Transverse colon (tissue), 4 donors: ENCODE measurements around the gene HIVEP3. TPM values are rescaled to one million over a fixed set of nuclear protein-coding genes. Genes with fewer than 3 reads are reported as not detected.
"Not testable (repeated sequence)": the region's sequence is repeated elsewhere in the genome, so short reads cannot be mapped to it uniquely, and the experiment has no call there.

Experiments
- DNase-seq: peaks from one replicate; pipeline ENCODE4 v3.0.0-alpha.2; 2019
- H3K27ac ChIP-seq, 4 donors: fragments of 200-600 bp; sonication (generic); 2 replicates each; pipeline ENCODE4 v1.5.1; 2016 to 2018; ENCODE audit warnings: inconsistent platforms in 4 of 4
- H3K27me3 ChIP-seq: fragments of 200-600 bp; sonication (generic); 2 replicates; pipeline ENCODE4 v1.5.1; 2017; ENCODE audit warnings: inconsistent platforms
- H3K36me3 ChIP-seq, 4 donors: fragments of 200-600 bp; sonication (generic); 2 replicates each; pipeline ENCODE4 v1.5.1; 2017 to 2019; ENCODE audit warnings: inconsistent platforms in 4 of 4
- H3K4me1 ChIP-seq, 4 donors: fragments of 200-600 bp; sonication (generic); 2 replicates each; pipeline ENCODE4 v1.5.1; 2017 to 2020; ENCODE audit warnings: inconsistent platforms in 4 of 4
- H3K4me3 ChIP-seq, 4 donors: fragments of 200-600 bp; sonication (generic); 1 replicate in 1 of 4; 2 replicates in 3 of 4; pipeline versions ENCODE4 v1.5.1 to v1.6.1; 2017 to 2019; ENCODE audit warnings: inconsistent platforms in 4 of 4
- H3K9me3 ChIP-seq, 2 donors: fragments of 200-600 bp; sonication (generic); 2 replicates each; pipeline ENCODE4 v1.5.1; 2017 to 2019; ENCODE audit warnings: inconsistent platforms in 2 of 2
- EP300 ChIP-seq: sonication (generic); formaldehyde crosslinking; IDR thresholded peaks from one replicate; pipeline ENCODE4 v1.6.1; 2017; ENCODE audit warnings: antibody characterized with exemption, low read depth
- POLR2A ChIP-seq: fragments of 450-650 bp; IDR thresholded peaks from one replicate; pipeline ENCODE4 v1.6.1; 2016; ENCODE audit warnings: antibody characterized with exemption, mild to moderate bottlenecking, moderate library complexity
- POLR2AphosphoS5 ChIP-seq, 3 donors: sonication (generic); formaldehyde crosslinking; IDR thresholded peaks; one replicate each; pipeline ENCODE4 v1.6.1; 2016; ENCODE audit warnings: antibody characterized with exemption in 3 of 3
- WGBS, 2 donors: methylation state at CpG; one replicate each; pipeline ENCODE4 v1.1.5; 2018; ENCODE audit warnings: low coverage in 1 of 2; 5-methylcytosine and 5-hydroxymethylcytosine counted together
- in situ Hi-C, 4 donors: fragments of 200-750 bp; cut with MboI; loops; one replicate each; pipeline versions ENCODE4 v1.15.0 to v1.15.1; 2017; ENCODE audit warnings: low sequenced_read_pairs in 3 of 4, low pct_ligation_motif_present in 1 of 4, low pct_unique_long_range_greater_than_20kb in 1 of 4
- intact Hi-C: fragments of 100-400 bp; cut with DNase I; formaldehyde crosslinking; loops from one replicate; pipeline ENCODE4 v1.15.1; 2023; ENCODE audit warnings: low total_unique reads
- total RNA-seq, 4 donors: library from RNA; depleted of rRNA; stranded (reverse); fragments of >200 nt; gene quantifications; one replicate each; pipeline ENCODE4 v1.1.0, GENCODE V29; 2016
- TF ChIP-seq, protein P1 (sequence below), 5 experiments: fragments of 200-600 bp in 3 of 5; fragments of 450-650 bp in 2 of 5; sonication (generic) in 3 of 5; IDR thresholded peaks; 1 replicate in 2 of 5; 2 replicates in 3 of 5; pipeline ENCODE4 v1.5.1; 2016 to 2017; ENCODE audit warnings: antibody characterized with exemption in 5 of 5, inconsistent platforms in 3 of 5, mild to moderate bottlenecking in 2 of 5, moderate library complexity in 1 of 5

HIVEP3 gene
- total RNA-seq, 4 donors from 2014 or later: 3.7 to 15.0 (median 5.2) TPM

GRCh38 chr1:41698916-41699860 is 219.5 kb downstream of the HIVEP3 start:
- H3K4me3 ChIP-seq: no peak overlapping the region
- intact Hi-C loops: no loop called here
- TF ChIP-seq POLR2A (no peak), EP300 (no peak), POLR2AphosphoS5 (IDR thresholded peaks at IDR 0.05) (no peak)
- TF ChIP-seq, protein P1, sequence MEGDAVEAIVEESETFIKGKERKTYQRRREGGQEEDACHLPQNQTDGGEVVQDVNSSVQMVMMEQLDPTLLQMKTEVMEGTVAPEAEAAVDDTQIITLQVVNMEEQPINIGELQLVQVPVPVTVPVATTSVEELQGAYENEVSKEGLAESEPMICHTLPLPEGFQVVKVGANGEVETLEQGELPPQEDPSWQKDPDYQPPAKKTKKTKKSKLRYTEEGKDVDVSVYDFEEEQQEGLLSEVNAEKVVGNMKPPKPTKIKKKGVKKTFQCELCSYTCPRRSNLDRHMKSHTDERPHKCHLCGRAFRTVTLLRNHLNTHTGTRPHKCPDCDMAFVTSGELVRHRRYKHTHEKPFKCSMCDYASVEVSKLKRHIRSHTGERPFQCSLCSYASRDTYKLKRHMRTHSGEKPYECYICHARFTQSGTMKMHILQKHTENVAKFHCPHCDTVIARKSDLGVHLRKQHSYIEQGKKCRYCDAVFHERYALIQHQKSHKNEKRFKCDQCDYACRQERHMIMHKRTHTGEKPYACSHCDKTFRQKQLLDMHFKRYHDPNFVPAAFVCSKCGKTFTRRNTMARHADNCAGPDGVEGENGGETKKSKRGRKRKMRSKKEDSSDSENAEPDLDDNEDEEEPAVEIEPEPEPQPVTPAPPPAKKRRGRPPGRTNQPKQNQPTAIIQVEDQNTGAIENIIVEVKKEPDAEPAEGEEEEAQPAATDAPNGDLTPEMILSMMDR (IDR thresholded peaks at IDR 0.05): no peak

GRCh38 chr1:41696381-41696780 is 222.3 kb downstream of the HIVEP3 start:
- DNase-seq: no peak
- no peak overlapping the region for H3K4me3 ChIP-seq
- in situ Hi-C loops (no loop called here), intact Hi-C loops (no loop called here)
- TF ChIP-seq POLR2AphosphoS5 (IDR thresholded peaks at IDR 0.05): no peak
- no peak for TF ChIP-seq POLR2A
- H3K9me3 ChIP-seq: no peaks in the 10 kb centered on the region
- H3K27me3 ChIP-seq: no peaks in the 10 kb centered on the region
- H3K27ac ChIP-seq: no peak overlapping the region
- H3K4me1 ChIP-seq: no peaks in the 10 kb centered on the region
- no peaks in the 10 kb centered on the region for H3K36me3 ChIP-seq
- WGBS, 2 donors: 90 to 100% methylated on average over 1 to 9 of the region's 9 CpGs

More at GRCh38 chr1:41698916-41699860, 219.5 kb downstream of the HIVEP3 start:
- in situ Hi-C loops: no loop called here
- 85% methylated on average over 19 of the region's 19 CpGs; no CpG with 5 or more reads in 1 of the 2 donors for WGBS, 2 donors
- Histone ChIP-seq H3K27ac (no peak overlapping the region), H3K36me3 (no peaks in the 10 kb centered on the region), H3K4me1 (no peaks in the 10 kb centered on the region), H3K9me3 (no peaks in the 10 kb centered on the region), H3K27me3 (no peaks in the 10 kb centered on the region)
- peak; percentile 52 for DNase-seq

GRCh38 chr1:41695118-41695745 is 223.5 kb downstream of the HIVEP3 start:
- intact Hi-C loops: no loop called here
- in situ Hi-C loops: no loop called here
- Histone ChIP-seq H3K27me3 (no peaks in the 10 kb centered on the region), H3K9me3 (no peaks in the 10 kb centered on the region), H3K4me1 (no peaks in the 10 kb centered on the region), H3K4me3 (no peak overlapping the region), H3K27ac (no peak overlapping the region), H3K36me3 (no peaks in the 10 kb centered on the region)
- TF ChIP-seq POLR2A (no peak), EP300 (no peak), POLR2AphosphoS5 (IDR thresholded peaks at IDR 0.05) (no peak)
- TF ChIP-seq, protein P1 (IDR thresholded peaks at IDR 0.05): no peak
- 57 to 77% methylated on average over 1 to 3 of the region's 3 CpGs for WGBS, 2 donors
- DNase-seq: peak; percentile 21

- H3K9me3 ChIP-seq, H3K4me1 ChIP-seq, in situ Hi-C loops, H3K27ac ChIP-seq, H3K4me3 ChIP-seq, DNase-seq, H3K36me3 ChIP-seq, H3K27me3 ChIP-seq, intact Hi-C loops: not testable (repeated sequence)
- 94 to 97% methylated on average over 5 to 10 of the region's 10 CpGs for WGBS, 2 donors
Observed at GRCh38 chr1:41691966-41692365, 226.8 kb downstream of the HIVEP3 start.

- Histone ChIP-seq H3K27ac (no peak overlapping the region), H3K9me3 (no peaks in the 10 kb centered on the region), H3K27me3 (no peaks in the 10 kb centered on the region), H3K4me1 (no peaks in the 10 kb centered on the region), H3K36me3 (no peaks in the 10 kb centered on the region), H3K4me3 (no peak overlapping the region)
- intact Hi-C loops: no loop called here
- in situ Hi-C loops: no loop called here
- 85 to 90% methylated on average over 2 of the region's 2 CpGs for WGBS, 2 donors
- DNase-seq: no peak
- TF ChIP-seq POLR2A (no peak), POLR2AphosphoS5 (IDR thresholded peaks at IDR 0.05) (no peak), EP300 (no peak)
- TF ChIP-seq, protein P1 (IDR thresholded peaks at IDR 0.05): no peak
Observed at GRCh38 chr1:41691424-41691823, 227.3 kb downstream of the HIVEP3 start.
